OCI-LY3 (cell line): ENCODE measurements around the gene FANK1.

Experiments used
- H2AFZ ChIP-seq: fragments of 200-600, 300-600 bp; shearing (Covaris generic); 2 replicates; pipeline ENCODE4 v1.6.0; 2014; ENCODE audit warnings: antibody characterized with exemption, low read depth, low read length
- H3K27ac ChIP-seq: fragments of 200-600, 300-600 bp; sonication (generic); 2 replicates; pipeline ENCODE4 v1.5.1; 2014; ENCODE audit warnings: mild to moderate bottlenecking, low read length, moderate library complexity, mixed read lengths
- H3K27me3 ChIP-seq: fragments of 200-600, 300-600 bp; sonication (generic); 2 replicates; pipeline ENCODE4 v1.6.1; 2014; ENCODE audit warnings: low read depth, low read length, mixed read lengths
- H3K36me3 ChIP-seq: fragments of 200-600, 300-600 bp; sonication (generic); replicated peaks from 2 replicates; pipeline ENCODE3; 2014; ENCODE audit warnings: low read depth, low read length, mixed read lengths
- H3K4me1 ChIP-seq: fragments of 300-600, 200-600 bp; sonication (generic); 2 replicates; pipeline ENCODE4 v1.6.1; 2014; ENCODE audit warnings: low read length, mixed read lengths
- H3K4me2 ChIP-seq: fragments of 200-600, 300-600 bp; sonication (generic); 2 replicates; pipeline ENCODE4 v1.6.1; 2014; ENCODE audit warnings: low read length, mixed read lengths
- H3K4me3 ChIP-seq: fragments of 300-600, 200-600 bp; sonication (generic); 2 replicates; pipeline ENCODE4 v1.5.1; 2014; ENCODE audit warnings: antibody characterized with exemption, mild to moderate bottlenecking, low read length, moderate library complexity
- H3K79me2 ChIP-seq: fragments of 300-600, 200-600 bp; shearing (Covaris generic); 2 replicates; pipeline ENCODE4 v1.6.1; 2014; ENCODE audit warnings: mild to moderate bottlenecking, low read length, mixed read lengths
- H3K9ac ChIP-seq: fragments of 300-600, 200-600 bp; shearing (Covaris generic); 2 replicates; pipeline ENCODE4 v1.6.0; 2014; ENCODE audit warnings: mild to moderate bottlenecking, low read length, moderate library complexity
- H3K9me3 ChIP-seq: fragments of 200-600, 300-600 bp; shearing (Covaris generic); 2 replicates; pipeline ENCODE4 v1.6.1; 2014; ENCODE audit warnings: low read length, mixed read lengths; ENCODE audit not compliant: insufficient read depth
- H4K20me1 ChIP-seq: fragments of 200-600, 300-600 bp; sonication (generic); 2 replicates; pipeline ENCODE4 v1.6.1; 2016; ENCODE audit warnings: low read length, mixed read lengths; ENCODE audit not compliant: insufficient read depth
- EZH2phosphoT487 ChIP-seq: fragments of 200-600 bp; shearing (Covaris generic); IDR thresholded peaks from 2 replicates; pipeline ENCODE4 v1.6.1; 2018; ENCODE audit warnings: antibody characterized with exemption, mixed run types, low read depth
- TF ChIP-seq, protein P1 (sequence below): fragments of 200-600, 300-600 bp; sonication (generic); IDR thresholded peaks from 2 replicates; pipeline ENCODE4 v1.5.1; 2014; ENCODE audit warnings: antibody characterized with exemption, low read length, low read depth

Gene FANK1

DNA sequence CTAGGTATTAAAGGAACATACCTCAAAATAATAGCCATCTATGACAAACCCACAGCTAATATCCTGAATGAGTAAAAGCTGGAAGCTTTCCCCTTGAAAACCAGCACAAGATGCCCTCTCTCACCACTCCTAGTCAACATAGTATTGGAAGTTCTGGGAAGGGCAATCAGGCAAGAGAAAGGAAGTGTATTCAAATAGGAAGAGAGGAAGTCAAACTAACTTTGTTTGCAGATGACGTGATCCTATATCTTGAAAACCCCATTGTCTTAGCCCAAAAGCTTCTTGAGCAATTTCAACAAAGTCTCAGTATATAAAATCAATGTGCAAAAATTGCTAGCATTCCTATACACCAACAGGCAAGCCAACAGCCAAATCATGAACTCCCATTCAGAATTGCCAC, 131.3 kb downstream of the FANK1 start:
- Histone ChIP-seq H4K20me1 (no peaks in the 10 kb centered on the region), H3K79me2 (no peaks in the 10 kb centered on the region), H3K9me3 (no peaks in the 10 kb centered on the region), H3K27ac (no peak overlapping the region), H3K9ac (no peak overlapping the region), H3K36me3 (peaks cover 16% of the 10 kb centered on the region), H3K4me2 (no peak overlapping the region), H3K4me1 (no peaks in the 10 kb centered on the region), H2AFZ (no peak overlapping the region), H3K27me3 (no peaks in the 10 kb centered on the region), H3K4me3 (no peak overlapping the region)
- TF ChIP-seq, protein P1, sequence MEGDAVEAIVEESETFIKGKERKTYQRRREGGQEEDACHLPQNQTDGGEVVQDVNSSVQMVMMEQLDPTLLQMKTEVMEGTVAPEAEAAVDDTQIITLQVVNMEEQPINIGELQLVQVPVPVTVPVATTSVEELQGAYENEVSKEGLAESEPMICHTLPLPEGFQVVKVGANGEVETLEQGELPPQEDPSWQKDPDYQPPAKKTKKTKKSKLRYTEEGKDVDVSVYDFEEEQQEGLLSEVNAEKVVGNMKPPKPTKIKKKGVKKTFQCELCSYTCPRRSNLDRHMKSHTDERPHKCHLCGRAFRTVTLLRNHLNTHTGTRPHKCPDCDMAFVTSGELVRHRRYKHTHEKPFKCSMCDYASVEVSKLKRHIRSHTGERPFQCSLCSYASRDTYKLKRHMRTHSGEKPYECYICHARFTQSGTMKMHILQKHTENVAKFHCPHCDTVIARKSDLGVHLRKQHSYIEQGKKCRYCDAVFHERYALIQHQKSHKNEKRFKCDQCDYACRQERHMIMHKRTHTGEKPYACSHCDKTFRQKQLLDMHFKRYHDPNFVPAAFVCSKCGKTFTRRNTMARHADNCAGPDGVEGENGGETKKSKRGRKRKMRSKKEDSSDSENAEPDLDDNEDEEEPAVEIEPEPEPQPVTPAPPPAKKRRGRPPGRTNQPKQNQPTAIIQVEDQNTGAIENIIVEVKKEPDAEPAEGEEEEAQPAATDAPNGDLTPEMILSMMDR: no peak

DNA sequence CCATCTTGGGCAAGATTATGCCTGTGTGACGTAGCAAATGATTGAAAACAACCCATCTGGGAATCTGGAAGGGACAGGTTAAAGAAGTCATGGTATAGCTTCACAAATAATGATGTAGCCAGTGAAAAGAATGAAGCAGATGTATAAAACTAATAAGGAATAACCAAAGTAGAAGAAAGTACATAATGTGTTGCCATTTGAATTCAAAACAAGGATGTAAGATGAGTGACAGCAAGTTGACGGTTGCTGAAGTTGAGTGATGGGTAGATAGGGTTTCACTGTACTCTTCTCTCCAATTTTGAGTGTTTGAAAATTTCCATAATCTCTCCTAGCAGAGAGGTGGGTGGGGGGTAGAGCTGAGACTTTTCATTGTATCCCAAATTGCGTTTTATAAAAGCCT, 133.6 kb downstream of the FANK1 start:
- no peaks in the 10 kb centered on the region for H4K20me1 ChIP-seq
- H3K79me2 ChIP-seq: no peaks in the 10 kb centered on the region
- H3K9me3 ChIP-seq: peaks cover 14% of the 10 kb centered on the region
- TF ChIP-seq, protein P1: no peak
- no peak overlapping the region for H3K27ac ChIP-seq
- no peak overlapping the region for H3K4me3 ChIP-seq
- no peak overlapping the region for H3K9ac ChIP-seq
- H2AFZ ChIP-seq: no peak overlapping the region
- peaks cover 37% of the 10 kb centered on the region for H3K36me3 ChIP-seq
- H3K4me2 ChIP-seq: no peak overlapping the region
- H3K27me3 ChIP-seq: no peaks in the 10 kb centered on the region
- peaks cover 3% of the 10 kb centered on the region; the same call in 1 of the 2 replicates for H3K4me1 ChIP-seq

DNA sequence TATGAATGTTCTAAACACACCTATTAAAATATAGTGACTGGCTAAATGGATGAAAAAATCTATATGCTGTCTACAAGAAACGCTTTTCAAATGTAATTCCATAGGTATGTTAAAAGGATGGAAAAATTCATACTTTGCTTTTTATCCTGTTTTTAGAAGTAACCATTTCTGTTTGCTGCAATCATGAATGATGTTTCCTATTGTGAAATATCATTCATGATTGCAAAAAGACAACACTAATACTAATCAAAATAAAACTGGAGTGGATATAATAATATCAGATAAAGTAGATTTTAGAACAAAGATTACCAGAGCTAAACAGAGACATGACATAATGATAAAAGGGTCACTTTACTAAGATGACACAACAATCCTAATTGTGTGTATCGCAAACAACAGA, 138.2 kb downstream of the FANK1 start:
- Histone ChIP-seq H4K20me1 (no peaks in the 10 kb centered on the region), H3K4me3 (no peak overlapping the region), H3K4me1 (peaks cover 48% of the 10 kb centered on the region), H3K4me2 (no peak overlapping the region), H2AFZ (no peak overlapping the region), H3K27me3 (no peaks in the 10 kb centered on the region), H3K9me3 (peaks cover 14% of the 10 kb centered on the region), H3K79me2 (no peaks in the 10 kb centered on the region), H3K9ac (no peak overlapping the region), H3K27ac (peak overlapping the region; percentile 100), H3K36me3 (peaks cover 41% of the 10 kb centered on the region)
- TF ChIP-seq, protein P1: no peak
- TF ChIP-seq EZH2phosphoT487: no peak

DNA sequence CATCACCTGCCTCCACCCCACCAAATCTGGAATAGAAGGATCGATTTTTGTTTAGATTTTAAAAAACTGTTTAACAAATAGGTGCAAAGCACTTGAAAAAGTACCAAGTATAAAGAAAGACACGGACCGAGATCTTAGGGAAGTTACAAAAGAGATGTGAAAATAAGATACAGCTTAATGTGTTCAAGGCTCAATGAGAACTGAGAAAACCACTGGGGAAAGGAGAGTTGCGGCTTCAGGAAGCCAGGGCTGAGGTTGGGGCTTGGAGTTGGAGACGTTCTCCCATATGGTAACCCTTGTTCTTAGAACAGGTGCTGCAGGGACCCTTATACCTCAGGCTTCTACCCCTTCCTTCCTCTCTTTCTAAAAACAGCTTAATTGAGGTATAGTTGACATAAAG, 140.2 kb downstream of the FANK1 start:
- Histone ChIP-seq H4K20me1 (no peaks in the 10 kb centered on the region), H3K4me1 (peaks cover 68% of the 10 kb centered on the region), H3K36me3 (peaks cover 40% of the 10 kb centered on the region), H3K79me2 (no peaks in the 10 kb centered on the region), H3K4me2 (peak overlapping the region; percentile 60), H3K9me3 (peaks cover 14% of the 10 kb centered on the region), H3K9ac (peak overlapping the region; percentile 65), H3K27ac (peak overlapping the region; percentile 100), H3K27me3 (no peaks in the 10 kb centered on the region), H2AFZ (no peak overlapping the region), H3K4me3 (peak overlapping the region; percentile 36)
- no peak for TF ChIP-seq EZH2phosphoT487
- TF ChIP-seq, protein P1: no peak
